ENCODE measurements around the gene KANSL3.
"Not testable (repeated sequence)": the region's sequence is repeated elsewhere in the genome, so short reads cannot be mapped to it uniquely, and the experiment has no call there.

Gene KANSL3

DNA sequence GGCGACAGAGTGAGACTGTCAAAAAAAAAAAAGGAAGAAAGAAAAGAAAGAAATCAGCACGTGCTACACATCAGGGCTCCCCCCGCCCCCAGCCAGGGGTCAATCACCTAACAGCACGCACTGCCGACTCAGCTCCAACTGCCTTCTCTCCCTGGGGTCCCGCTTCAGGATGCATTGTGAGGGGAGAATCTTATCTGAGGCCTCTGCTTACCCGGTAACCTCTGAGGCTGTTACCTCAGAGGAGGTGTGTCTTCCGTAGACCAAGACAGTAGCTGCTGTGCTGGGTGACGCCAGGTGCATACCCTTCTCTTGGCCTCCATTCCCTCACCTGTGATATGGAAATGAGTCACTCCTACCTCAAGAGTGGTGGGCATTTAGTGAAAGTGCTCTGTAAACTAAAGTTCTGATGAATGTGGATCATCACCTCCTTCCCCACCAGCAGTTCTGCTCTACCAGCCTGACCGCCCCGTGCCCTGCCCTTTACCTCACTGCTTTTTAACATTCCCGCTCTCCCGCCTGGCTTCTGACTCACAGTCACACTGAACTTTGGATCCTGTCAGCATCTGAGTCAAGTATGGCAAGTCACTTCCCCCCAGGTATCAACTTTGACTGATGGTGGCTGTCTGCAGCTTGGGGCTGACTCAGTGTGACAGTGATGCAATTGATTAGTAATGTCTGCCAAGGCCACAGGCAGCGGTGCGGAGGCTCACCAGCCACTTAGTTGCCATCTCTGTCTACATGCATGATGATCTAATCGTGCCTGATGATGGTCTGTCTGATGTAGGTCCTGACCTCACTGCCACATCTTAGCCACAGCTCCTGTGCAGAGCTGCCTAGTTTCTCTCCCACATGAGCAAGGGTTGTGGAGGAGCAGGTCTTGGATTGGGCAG lies 81.4 kb downstream of the KANSL3 start:
- no peak for DNase-seq

DNA sequence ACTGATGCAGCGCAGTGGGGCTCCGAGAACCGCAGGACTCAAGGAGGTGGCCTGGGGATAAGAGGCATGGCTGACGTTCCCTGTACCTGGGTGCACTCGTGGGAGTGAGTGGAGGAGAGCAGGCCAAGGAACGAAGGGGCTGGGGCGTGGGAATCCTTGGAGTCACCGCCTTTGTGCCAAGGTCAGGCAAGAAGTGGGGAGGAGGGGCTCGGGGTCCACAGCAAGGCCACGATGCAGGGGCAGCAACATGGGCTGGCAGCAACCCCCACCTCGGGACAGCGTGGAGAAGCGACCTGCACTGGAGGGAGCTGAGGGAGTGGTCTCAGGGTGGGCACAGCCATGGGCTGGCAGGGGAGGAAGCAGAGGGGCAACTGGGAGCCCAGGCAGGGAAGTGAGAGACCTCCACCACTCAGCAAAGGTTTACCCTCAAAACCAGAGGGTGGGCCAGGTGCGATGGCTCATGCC lies 82.9 kb downstream of the KANSL3 start:
- DNase-seq = no peak

DNA sequence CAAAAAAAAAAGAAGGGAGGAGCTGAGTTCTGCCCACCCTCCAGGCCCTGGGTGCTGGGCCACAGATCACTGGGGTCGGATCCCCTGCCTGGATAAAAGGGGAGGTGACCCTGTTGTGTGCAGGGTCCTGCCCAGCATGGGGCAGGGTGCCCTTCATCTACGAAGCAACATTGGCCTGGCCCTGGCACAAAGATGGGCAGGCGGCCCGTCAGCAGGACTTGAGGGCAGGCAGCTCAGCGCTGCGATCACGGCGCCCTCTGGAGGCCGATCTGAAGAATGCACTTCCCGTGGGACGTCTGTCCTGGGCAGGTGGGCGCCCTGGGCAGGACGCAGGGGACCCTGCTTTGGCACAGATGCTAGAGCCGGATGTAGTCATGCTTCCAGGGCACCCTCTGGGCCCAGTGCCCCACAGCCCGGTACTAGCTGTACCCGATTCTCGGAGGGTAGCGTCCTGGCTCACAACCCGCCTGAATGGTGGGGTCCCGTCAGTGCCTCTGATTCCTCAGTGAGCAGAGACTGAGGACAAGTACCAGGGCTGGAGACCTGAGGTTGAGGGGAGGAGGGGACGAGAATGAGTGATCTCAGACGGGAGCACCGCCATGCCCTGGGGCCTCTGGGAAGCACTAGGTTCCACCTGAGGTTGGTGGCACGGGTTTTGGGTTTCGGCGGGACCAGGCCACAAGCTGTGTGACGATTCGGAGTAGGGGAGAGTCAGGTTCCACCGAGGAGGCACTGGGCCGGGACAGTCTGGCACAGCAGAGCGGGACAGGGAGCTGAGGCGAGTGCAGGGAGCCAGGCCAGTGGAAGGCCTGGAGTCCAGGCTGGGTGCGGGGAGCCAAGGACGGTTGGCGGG lies 83.6 kb downstream of the KANSL3 start:
- no peak for DNase-seq

DNA sequence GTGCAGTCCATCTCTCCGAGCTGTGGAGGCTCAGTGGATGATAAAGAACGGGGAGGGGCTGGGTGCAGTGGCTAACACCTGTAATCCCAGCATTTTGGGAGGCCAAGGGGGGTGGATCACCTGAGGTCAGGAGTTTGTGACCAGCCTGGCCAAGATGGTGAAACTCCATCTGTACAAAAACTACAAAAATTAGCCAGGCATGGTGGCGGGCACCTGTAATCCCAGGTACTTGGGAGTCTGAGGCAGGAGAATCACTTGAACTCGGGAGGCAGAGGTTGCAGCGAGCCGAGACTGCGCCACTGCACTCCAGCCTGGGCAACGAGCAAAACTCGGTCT lies 84.2 kb downstream of the KANSL3 start:
- not testable (repeated sequence) for DNase-seq

DNA sequence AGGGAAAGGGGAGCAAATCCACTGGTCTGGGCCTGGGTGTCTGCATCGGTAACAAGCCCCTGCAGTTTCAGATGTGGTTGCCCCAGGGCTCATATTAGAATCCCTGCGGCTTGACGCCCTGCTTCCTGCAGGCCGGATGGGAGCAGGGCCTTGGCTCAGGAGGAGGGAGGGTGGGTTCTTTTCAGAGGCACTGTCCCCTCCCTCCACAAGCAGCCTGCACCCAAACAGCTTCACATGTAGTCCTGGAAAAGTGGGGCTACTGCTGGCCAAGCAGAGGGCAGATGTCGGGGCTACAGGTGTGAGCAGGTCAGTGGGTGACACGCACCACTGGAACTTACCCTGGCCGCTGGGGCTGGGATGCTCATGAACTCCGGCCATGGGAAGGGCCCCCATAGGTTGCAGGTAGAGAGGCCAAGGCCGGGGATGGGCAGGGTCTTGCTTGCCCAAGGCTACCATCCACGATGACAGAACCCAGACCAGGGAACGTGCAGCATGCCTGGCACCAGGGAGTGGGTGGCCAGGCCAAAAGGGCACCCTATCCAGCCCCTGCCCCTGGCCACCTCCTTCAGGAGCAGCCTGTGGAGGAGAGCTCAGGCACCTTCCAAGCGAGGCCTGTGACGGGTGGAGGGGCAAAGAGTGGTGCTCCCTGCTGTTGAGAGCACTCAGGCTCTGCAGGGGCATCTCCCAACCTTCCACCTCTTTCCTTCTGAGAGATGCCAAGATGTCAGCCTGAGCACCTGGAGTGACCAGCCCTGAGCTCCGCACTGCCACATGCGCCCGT lies 84.7 kb downstream of the KANSL3 start:
- no peak for DNase-seq

DNA sequence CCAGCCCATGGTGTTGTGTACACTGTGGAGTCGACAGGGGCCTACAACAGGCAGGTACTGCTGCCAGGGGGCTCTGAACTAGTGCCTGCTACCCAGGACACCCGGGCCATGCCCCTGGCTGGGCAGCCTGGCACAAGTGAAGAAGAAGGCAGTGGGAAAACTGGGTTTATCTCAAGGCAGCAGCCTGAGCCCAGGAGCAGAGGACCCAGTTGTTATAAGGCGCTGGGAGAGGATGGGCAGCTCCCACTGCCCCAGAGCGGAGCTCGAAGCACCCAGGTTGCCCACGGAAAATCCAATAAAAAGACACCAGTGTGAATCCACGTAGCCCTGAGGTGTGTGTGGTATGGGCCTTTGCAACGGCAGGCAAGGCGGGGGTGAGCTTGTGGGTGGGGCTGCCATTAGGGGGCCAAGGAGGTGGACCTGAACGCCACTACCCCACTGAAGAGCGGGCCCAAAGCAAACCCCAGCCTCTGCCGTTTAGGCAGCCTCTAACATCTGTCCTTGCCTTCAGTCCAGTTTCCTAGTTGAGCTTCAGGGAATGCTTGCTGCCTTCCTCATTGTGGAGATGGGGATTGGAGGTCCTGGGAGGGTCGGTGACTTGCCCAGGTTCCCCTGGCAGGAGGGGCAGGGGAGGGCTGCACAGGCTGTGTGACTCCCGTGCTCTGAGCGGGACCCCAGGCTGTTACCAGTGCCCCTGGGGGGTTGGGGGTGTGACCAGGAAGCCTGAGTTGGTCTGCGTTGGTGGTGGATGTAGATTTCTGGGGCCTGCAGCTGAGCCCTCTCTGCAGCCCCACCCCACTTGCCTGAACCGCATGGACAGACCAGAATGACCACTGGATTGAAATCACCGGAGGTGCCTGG lies 85.6 kb downstream of the KANSL3 start:
- DNase-seq = no peak

DNA sequence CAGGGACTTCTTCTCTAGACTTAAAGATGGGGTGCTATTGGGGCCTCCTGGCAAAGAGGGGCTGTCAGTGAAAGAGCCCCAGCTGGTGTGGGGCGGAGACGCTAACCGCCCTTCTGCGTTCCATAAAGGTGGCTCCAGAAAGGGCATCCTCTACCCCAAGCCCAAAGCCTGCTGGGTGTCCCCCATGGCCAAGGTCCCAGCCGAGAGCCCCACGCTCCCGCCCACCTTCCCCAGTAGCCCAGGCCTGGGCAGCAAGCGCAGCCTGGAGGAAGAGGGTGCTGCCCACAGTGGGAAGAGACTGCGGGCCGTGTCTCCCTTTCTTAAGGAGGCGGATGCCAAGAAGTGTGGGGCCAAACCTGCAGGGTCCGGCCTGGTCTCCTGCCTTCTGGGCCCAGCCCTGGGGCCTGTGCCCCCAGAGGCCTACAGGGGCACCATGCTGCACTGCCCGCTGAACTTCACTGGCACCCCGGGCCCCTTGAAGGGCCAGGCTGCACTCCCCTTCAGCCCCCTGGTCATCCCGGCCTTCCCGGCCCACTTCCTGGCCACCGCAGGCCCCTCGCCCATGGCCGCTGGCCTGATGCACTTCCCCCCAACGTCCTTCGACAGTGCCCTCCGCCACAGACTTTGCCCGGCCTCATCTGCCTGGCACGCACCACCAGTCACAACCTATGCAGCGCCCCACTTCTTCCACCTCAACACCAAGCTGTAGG lies 86.4 kb downstream of the KANSL3 start:
- DNase-seq = no peak

DNA sequence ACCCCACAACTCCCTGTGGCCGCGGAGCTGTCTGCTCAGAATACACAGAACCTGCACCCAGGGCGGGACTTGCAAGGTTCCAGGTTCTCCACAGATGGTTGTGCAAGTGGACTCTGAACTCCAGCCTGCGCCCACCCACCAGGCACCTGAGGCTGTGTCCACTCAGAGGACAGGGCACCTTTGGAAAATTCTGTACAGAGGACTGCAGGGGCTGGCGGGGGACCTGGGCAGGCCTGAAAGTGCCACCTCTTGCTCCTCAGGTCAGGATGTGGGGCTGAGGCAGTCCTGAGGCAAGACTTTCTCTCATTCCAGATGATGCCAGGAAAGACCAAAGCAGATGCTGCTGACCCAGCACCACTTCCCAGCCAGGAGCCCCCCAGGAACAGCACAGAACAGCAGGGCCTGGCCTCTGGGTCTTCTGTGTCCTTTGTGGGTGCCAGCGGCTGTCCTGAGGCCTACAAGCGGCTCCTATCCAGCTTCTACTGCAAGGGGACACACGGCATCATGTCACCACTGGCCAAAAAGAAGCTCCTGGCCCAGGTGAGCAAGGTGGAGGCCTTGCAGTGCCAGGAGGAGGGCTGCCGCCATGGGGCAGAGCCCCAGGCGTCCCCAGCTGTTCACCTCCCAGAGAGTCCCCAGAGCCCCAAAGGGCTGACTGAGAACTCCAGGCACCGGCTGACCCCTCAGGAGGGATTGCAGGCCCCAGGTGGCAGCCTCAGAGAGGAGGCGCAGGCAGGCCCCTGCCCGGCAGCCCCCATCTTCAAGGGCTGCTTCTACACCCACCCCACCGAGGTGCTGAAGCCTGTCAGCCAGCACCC lies 87.1 kb downstream of the KANSL3 start:
- DNase-seq = no peak

DNA sequence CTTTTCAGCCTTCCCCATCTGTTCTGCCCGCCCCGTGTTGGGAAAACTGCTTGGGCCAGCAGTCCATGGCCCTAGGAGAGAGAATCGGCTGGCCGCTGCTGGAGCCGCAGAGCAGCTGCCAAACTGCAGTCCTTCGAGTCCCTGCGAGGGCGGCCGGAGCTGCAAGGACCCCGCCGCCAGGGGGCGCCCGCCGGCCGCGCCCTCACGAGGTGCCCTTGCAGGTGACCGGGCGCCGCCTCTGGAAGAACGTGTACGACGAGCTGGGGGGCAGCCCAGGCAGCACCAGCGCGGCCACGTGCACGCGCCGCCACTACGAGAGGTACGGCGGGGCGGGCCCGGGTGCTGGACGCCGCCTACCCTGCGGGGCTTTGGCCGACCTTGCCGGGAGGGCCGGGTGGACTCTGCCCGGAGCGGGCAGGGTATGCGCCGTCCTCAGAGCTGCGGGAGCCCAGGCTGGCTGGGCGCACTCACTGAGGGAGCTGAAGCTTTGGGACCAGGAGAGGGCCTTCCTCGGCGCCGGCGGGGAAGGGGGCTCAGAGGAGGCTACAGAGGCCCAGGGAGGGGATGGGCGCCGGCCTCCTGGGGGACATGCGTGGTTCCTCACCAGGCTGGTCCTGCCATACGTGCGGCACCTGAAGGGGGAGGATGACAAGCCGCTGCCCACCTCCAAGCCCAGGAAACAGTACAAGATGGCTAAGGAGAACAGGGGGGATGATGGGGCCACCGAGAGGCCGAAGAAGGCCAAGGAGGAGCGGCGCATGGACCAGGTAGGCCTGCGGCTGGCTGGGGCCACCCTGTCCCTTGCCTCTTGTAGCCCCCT lies 87.9 kb downstream of the KANSL3 start:
- DNase-seq = no peak

DNA sequence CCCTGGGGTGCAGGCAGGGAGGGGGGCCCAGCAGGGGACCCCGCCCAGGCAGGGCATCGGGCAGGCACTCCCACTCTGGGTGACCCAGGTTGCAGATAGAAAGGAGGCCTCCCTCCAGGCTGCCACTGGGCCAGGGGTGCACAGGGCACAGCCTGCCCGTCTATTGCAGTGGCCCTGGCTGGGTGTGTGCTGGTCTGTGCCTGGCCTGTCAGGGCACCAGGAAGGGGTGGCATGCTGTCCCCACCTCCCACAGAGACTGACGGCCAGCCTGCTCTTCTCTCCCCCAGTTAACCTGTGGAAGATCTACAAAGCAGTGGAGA lies 88.7 kb downstream of the KANSL3 start:
- no peak for DNase-seq

DNA sequence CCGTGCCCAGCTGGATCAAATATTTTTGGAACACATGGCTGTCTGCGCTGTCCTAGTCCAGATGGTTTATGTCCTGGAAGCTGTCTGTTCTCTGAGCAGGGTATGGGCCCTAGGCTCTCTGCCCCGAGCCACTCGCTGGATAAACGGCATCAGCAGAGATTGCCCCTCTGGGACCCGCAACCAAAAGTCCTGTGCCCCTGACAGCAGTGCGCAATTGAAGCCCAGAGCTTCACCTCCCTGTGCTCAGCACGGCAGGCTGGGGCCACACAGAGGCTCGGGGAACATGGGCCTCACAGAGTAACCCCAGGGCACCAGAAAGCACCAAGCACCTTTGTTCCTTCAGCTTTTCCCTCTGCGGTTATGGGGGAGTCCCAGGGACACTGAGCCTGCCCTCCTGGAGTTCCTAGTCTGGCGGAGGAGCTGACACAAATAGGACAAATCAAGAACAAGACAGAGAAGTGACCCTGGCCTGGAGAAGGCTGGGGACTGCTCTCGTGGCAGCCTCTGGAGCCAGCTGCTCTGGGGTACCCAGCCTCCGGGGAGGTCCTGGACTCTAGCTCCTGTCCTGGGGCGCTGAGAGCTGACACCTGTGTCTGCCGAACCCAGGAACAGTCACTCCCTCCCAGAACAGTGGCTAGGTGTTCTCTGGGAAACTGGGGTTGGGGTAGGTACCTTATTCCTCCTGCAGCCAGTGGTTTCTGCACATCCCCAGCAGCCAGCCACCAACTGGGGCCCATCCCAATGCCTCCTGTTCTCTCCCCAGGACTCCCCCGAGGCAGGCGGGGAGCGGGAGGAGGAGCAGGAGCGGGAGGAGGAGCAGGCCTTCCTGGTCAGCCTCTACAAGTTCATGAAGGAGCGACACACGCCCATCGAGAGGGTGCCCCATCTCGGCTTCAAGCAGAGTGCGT lies 89.3 kb downstream of the KANSL3 start:
- no peak for DNase-seq

DNA sequence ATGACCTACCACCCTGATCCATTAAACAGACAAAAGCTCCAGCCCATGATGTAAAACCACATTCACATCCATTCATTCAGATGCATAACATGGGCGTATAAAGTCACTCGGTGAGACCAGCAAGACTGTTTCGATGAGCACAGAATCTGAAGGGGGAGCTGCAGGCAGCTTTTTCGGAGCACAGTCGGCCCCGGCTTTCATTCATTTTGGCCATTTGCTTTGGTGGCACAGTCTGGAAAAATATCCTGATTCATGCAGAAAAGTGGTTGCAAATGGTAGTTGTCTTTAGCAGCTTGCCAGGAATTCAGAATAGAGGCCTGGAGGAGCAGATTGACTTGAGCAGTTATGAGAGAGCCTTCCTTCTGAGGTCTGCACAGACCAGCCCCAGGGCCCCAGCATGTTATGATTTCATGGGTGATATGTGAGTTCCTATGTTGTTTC lies 90.4 kb downstream of the KANSL3 start:
- no peak for DNase-seq

DNA sequence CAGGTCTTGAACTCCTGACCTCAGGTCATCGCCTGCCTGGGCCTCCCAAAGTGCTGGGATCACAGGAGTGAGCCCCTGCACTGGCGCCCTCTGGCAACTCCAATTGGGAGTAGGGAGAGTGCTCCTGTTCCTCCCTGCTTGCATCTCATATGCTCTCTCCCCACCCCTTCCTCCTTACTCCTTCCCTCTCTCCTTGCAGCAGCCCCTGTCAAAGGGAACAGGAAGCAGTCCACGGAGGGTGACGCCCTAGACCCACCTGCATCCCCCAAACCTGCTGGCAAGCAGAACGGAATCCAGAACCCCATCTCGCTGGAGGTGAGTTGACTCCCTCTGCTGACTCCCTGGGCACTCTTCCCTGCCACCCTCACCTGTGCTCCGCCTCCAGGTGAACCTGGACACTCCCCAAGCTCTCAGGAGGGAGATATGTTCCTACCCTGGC lies 90.9 kb downstream of the KANSL3 start:
- no peak for DNase-seq

DNA sequence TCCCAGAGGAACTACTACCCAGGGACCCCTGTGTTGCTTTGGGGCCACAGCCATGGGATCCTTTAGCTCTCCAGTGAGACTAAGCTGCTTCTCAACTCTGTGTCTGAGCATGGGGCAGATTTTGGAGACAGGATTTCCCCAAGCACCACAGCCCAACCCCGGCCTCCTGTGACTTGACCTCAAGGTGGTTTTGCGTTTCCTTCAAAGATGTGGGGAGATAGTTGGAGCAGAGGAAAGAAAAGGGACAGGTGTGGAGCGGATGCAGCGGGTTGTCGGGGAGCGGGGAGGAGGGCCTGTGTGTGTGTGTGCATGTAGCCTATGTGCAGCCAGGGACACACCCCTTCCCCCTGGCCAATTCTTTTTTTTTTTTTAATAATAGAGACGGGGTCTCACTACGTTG lies 91.3 kb downstream of the KANSL3 start:
- no peak for DNase-seq

DNA sequence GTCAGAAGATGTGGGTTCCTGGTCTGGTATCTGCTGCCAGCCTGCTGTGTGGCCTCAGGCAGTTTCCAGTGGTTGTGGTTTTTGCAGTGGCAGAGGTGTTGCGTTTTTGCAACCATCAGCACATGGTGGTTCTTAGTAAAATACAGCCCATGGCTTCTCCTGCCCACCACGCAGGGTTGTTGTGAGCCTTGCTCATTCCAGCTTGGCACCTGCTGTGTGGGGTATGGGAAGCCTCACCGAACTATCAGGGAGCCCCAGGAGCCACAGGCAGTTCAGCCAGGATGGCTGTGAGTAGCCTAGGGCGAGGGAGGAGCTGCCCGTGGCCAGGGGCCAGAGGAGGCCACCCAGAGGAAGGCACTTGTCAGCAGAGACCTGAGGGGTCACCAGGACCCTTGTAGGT lies 91.8 kb downstream of the KANSL3 start:
- DNase-seq = no peak

Data from amniotic stem cell (primary cell).